K562 (cell line): ENCODE data around the gene RASSF7. TPM values are rescaled to one million over a fixed set of nuclear protein-coding genes. Genes with fewer than 3 reads are reported as not detected.

Source experiments
- ATAC-seq: fragments of 200-7000 bp; cut with Tn5 transposase; 3 replicates; pipeline ENCODE4 v1.9.1; 2020; ENCODE audit warnings: moderate library complexity
- BruUV-seq: library from RNA; stranded (reverse); fragments of 400-500 nt; replicated peaks from 2 replicates; lab custom pipeline; 2021; lab: Mats Ljungman, UMichigan
- CTCF ChIA-PET: fragments of 300-600 bp; formaldehyde crosslinking; extraction: SDS; loops from one replicate; lab custom pipeline; 2021; ENCODE audit warnings: low intra/inter-chr PET ratio; lab: Yijun Ruan, JAX
- POLR2A ChIA-PET: fragments of 300-600, 350-650 bp; sonication (Branson Sonifier 250); formaldehyde crosslinking; extraction: SDS; loops from one replicate; lab custom pipeline; 2021; ENCODE audit warnings: antibody characterized with exemption, inconsistent platforms; lab: Yijun Ruan, JAX
- DNase-seq, 4 experiments: peaks; one replicate each; pipeline versions ENCODE4 v3.0.0 to v3.0.0-alpha.2; 2011 to 2018; ENCODE audit warnings: low spot score in 3 of 4, mixed read lengths in 3 of 4; ENCODE audit errors: extremely low read depth in 1 of 4
- FAIRE-seq: peaks from 2 replicates; lab custom pipeline; 2011; peaks lifted over from hg19 to GRCh38; lab: Jason Lieb, UNC
- H2AFZ ChIP-seq: 2 replicates; pipeline ENCODE4 v1.6.0; 2011; ENCODE audit warnings: low read depth, low read length, control low read depth, inconsistent platforms
- H3K27ac ChIP-seq: fragments of 200-600 bp; 3 replicates; pipeline ENCODE4 v1.8.0; 2011; ENCODE audit warnings: low read depth, mild to moderate bottlenecking, control low read depth, inconsistent platforms, low read length, moderate library complexity, mixed read lengths; ENCODE audit errors: extremely low read depth
- H3K27me3 ChIP-seq, 2 experiments: fragments of 300-600 bp in 1 of 2; 2 replicates in 1 of 2; 3 replicates in 1 of 2; pipeline versions ENCODE4 v1.6.0 to v1.8.0; 2011; ENCODE audit warnings: inconsistent platforms in 2 of 2, low read length in 2 of 2, mild to moderate bottlenecking in 1 of 2, mixed read lengths in 1 of 2, moderate library complexity in 1 of 2; ENCODE audit not compliant: control insufficient read depth in 2 of 2, insufficient read depth in 2 of 2
- H3K36me3 ChIP-seq: fragments of 300-600 bp; 3 replicates; pipeline ENCODE4 v1.8.0; 2011; ENCODE audit warnings: mild to moderate bottlenecking, low read length, inconsistent platforms; ENCODE audit not compliant: control insufficient read depth, insufficient read depth
- H3K4me1 ChIP-seq, 2 experiments: fragments of 200-600 bp in 1 of 2; replicated peaks in 1 of 2; 2 replicates in 1 of 2; 3 replicates in 1 of 2; pipeline versions ENCODE4 v1.5.1 to v1.8.0; 2011; ENCODE audit warnings: inconsistent platforms in 2 of 2, low read length in 2 of 2, mild to moderate bottlenecking in 1 of 2, mixed read lengths in 1 of 2, moderate library complexity in 1 of 2; ENCODE audit not compliant: control insufficient read depth in 2 of 2, insufficient read depth in 2 of 2
- H3K4me2 ChIP-seq: 2 replicates; pipeline ENCODE4 v1.6.1; 2011; ENCODE audit warnings: low read length, control low read depth, inconsistent platforms, mixed read lengths; ENCODE audit not compliant: insufficient read depth
- H3K4me3 ChIP-seq: fragments of 200-600 bp; sonication (generic), shearing (Covaris generic); 2 replicates; pipeline ENCODE4 v1.5.1; 2016; ENCODE audit warnings: control low read depth, inconsistent platforms
- H3K79me2 ChIP-seq: fragments of 200-600 bp; 3 replicates; pipeline ENCODE4 v1.8.0; 2011; ENCODE audit warnings: low read length, inconsistent platforms; ENCODE audit not compliant: control insufficient read depth, insufficient read depth
- H3K9ac ChIP-seq, 2 experiments: 2 replicates each; pipeline versions ENCODE4 v1.6.0 to v1.6.1; 2011; ENCODE audit warnings: low read depth in 2 of 2, low read length in 2 of 2, control low read depth in 1 of 2, inconsistent platforms in 1 of 2, mild to moderate bottlenecking in 1 of 2, mixed read lengths in 1 of 2; ENCODE audit not compliant: insufficient read depth in 1 of 2
- H3K9me1 ChIP-seq: one replicate; pipeline ENCODE4 v1.6.0; 2011; ENCODE audit warnings: inconsistent platforms, mild to moderate bottlenecking, low read length, moderate library complexity; ENCODE audit not compliant: control insufficient read depth, insufficient read depth
- H3K9me3 ChIP-seq: replicated peaks from 2 replicates; pipeline ENCODE4 v1.5.1; 2011; ENCODE audit warnings: low read depth, low read length, inconsistent platforms; ENCODE audit not compliant: control insufficient read depth, insufficient read depth
- H4K20me1 ChIP-seq: replicated peaks from 2 replicates; pipeline ENCODE4 v1.6.1; 2011; ENCODE audit warnings: low read length, inconsistent platforms, mixed read lengths; ENCODE audit not compliant: control insufficient read depth, insufficient read depth
- DNMT1 ChIP-seq: fragments of 450-650 bp; IDR thresholded peaks from 2 replicates; pipeline ENCODE4 v1.6.1; 2016; ENCODE audit warnings: antibody characterized with exemption, mild to moderate bottlenecking
- ETS1 ChIP-seq: conservative IDR thresholded peaks from 2 replicates; pipeline ENCODE4 v1.6.1; 2011; ENCODE audit warnings: low read depth, mild to moderate bottlenecking, low read length; ENCODE audit not compliant: control insufficient read depth
- GTF2F1 ChIP-seq: IDR thresholded peaks from 2 replicates; pipeline ENCODE4 v1.6.1; 2011; ENCODE audit warnings: low read depth, low read length, improper control_type of control experiment
- HDAC8 ChIP-seq: fragments of 450-650 bp; IDR thresholded peaks from 2 replicates; pipeline ENCODE4 v1.6.1; 2016; ENCODE audit warnings: mild to moderate bottlenecking, missing genetic modification characterization, moderate library complexity, missing compliant biosample characterization
- ILK ChIP-seq: fragments of 450-650 bp; IDR thresholded peaks from 2 replicates; pipeline ENCODE4 v1.6.1; 2016; ENCODE audit warnings: missing genetic modification characterization, low read depth, mild to moderate bottlenecking, missing compliant biosample characterization, moderate library complexity, borderline replicate concordance
- KLF10 ChIP-seq: fragments of 250-450 bp; sonication (Bioruptor Pico); IDR thresholded peaks from 2 replicates; pipeline ENCODE4 v1.6.1; 2021; ENCODE audit warnings: matching md5 sums
- MCM7 ChIP-seq, 2 experiments: fragments of 450-650 bp; IDR thresholded peaks; 2 replicates each; pipeline ENCODE4 v1.6.1; 2016 to 2018
- SMARCB1 ChIP-seq: IDR thresholded peaks from 2 replicates; pipeline ENCODE4 v1.6.1; 2011; ENCODE audit warnings: improper control_type of control experiment, low read depth; ENCODE audit not compliant: insufficient read length
- TFAP4 ChIP-seq: sonication (generic); formaldehyde crosslinking; IDR thresholded peaks from 2 replicates; pipeline ENCODE4 v1.8.0; 2022; ENCODE audit warnings: missing genetic modification reagents, mild to moderate bottlenecking, moderate library complexity, borderline replicate concordance
- TOE1 ChIP-seq, 2 experiments: fragments of 450-650 bp in 1 of 2; sonication (generic) in 1 of 2; formaldehyde crosslinking in 1 of 2; IDR thresholded peaks; 2 replicates each; pipeline versions ENCODE4 v1.7.1 to v1.8.0; 2016 to 2022; ENCODE audit warnings: borderline replicate concordance in 2 of 2, mild to moderate bottlenecking in 2 of 2, antibody characterized with exemption in 1 of 2, inconsistent platforms in 1 of 2, low read depth in 1 of 2, missing genetic modification reagents in 1 of 2, moderate library complexity in 1 of 2
- ZNF583 ChIP-seq: fragments of 250-450 bp; sonication (Bioruptor Pico); IDR thresholded peaks from 2 replicates; pipeline ENCODE4 v1.4.0; 2020
- ZNF639 ChIP-seq, 2 experiments: fragments of 200-800 bp in 1 of 2; sonication (Bioruptor generic) in 1 of 2; sonication (generic) in 1 of 2; formaldehyde crosslinking in 1 of 2; IDR thresholded peaks in 1 of 2; conservative IDR thresholded peaks in 1 of 2; 2 replicates each; pipeline versions ENCODE4 v1.5.0 to v1.6.1; 2016 to 2020; ENCODE audit warnings: missing compliant biosample characterization in 1 of 2, missing genetic modification characterization in 1 of 2, missing genetic modification reagents in 1 of 2
- ZNF79 ChIP-seq: fragments of 250-450 bp; sonication (Bioruptor Pico); IDR thresholded peaks from 2 replicates; pipeline ENCODE4 v1.4.0; 2020; ENCODE audit warnings: low read depth, mild to moderate bottlenecking, moderate library complexity
- WGBS: fragments of 100-300 bp; shearing (Covaris generic); methylation state at CpG from one replicate; pipeline ENCODE4 v1.1.6; 2016; ENCODE audit warnings: low coverage, mixed read lengths; ENCODE audit not compliant: insufficient coverage; ENCODE audit errors: missing lambda C conversion rate; 5-methylcytosine and 5-hydroxymethylcytosine counted together
- in situ Hi-C: fragments of 300-500 bp; cut with MboI; formaldehyde crosslinking; loops from 4 replicates; pipeline ENCODE4 v1.15.0; 2018; ENCODE audit warnings: inconsistent platforms, mixed read lengths
- intact Hi-C: fragments of 100-400 bp; cut with micrococcal nuclease; formaldehyde crosslinking; loops from 2 replicates; pipeline ENCODE4 v1.14.2; 2022
- polyA plus RNA-seq, 8 experiments: library from polyadenylated mRNA; depleted of rRNA in 4 of 8; stranded (reverse) in 5 of 8; unstranded in 3 of 8; fragments of >200 nt; fragmentation: Nextera tagmentation in 2 of 8; fragmentation: Illumina TruSeq in 1 of 8; extraction: Ambion mirVana in 2 of 8; extraction: Trizol in 1 of 8; gene quantifications; 2 replicates each; pipeline versions ENCODE4 v1.2.1 to v1.2.3, GENCODE V29; 2011 to 2014; ENCODE audit warnings: inconsistent platforms in 1 of 8, missing spikeins in 1 of 8
- total RNA-seq, 7 experiments: library from RNA; depleted of rRNA in 6 of 7; stranded (reverse); fragments of >200 nt in 6 of 7; fragmentation: Illumina TruSeq in 2 of 7; extraction: Trizol in 2 of 7; gene quantifications; 2 replicates each; pipeline versions ENCODE4 v1.2.1 to v1.2.3, GENCODE V29; 2011 to 2021; ENCODE audit warnings: low replicate concordance in 1 of 7

The RASSF7 gene
- total and polyA plus RNA-seq, 9 of the 15 experiments (the other 6 are each of a cell fraction or from before 2014, with no cell fraction given) = 0.41 to 45.2 (median 18.6) TPM

- TF ChIP-seq ZNF79 (CRISPR knock-in tag) (no peak), HDAC8 (no peak), KLF10 (CRISPR knock-in tag) (no peak), GTF2F1 (no peak)
- TF ChIP-seq, all 486 proteins: peak for 0
These were observed 11.8 kb upstream of the RASSF7 start (continued) for GRCh38 chr11:548700-549603.

- Histone ChIP-seq H3K27ac (no peak overlapping the region), H3K9me1 (no peaks in the 10 kb centered on the region), H3K9me3 (no peaks in the 10 kb centered on the region), H3K79me2 (no peaks in the 10 kb centered on the region), H3K4me3 (no peak overlapping the region), H2AFZ (no peak overlapping the region), H3K4me1 (peaks cover 13 to 68% of the 10 kb centered on the region in 2 experiments; a peak in 4 of 5 replicates), H3K4me2 (no peak overlapping the region)
- ATAC-seq (no peak), DNase-seq (no peak)
- CTCF ChIA-PET = no interaction called here
- 77% methylated on average over 18 of the region's 25 CpGs for WGBS
- intact Hi-C loops = loop anchor here (5.0 to 10.0 kb wide), 3 partner anchors 65 to 177 kb away; partner anchors contain the start of genes DEAF1, IRF7 and TMEM80
- in situ Hi-C loops = no loop called here
- POLR2A ChIA-PET = interaction anchor here (0.6 to 2.1 kb wide), 5 partner anchors 9 to 592 kb away, joined by 3 to 8 read pairs (median 5); partner anchors contain the start of genes LMNTD2 and RASSF7
- BruUV-seq = no TSS peak
- TF ChIP-seq SMARCB1 (no peak), ILK (tag) (no peak), DNMT1 (no peak), ZNF583 (no peak), TOE1 (IDR thresholded peaks at IDR 0.05; ENCODE audit: borderline replicate concordance) (no peak), TOE1 (CRISPR knock-in tag; IDR thresholded peaks at IDR 0.05; ENCODE audit: borderline replicate concordance, low read depth) (no peak), MCM7 (IDR thresholded peaks at IDR 0.05) (no peak), TFAP4 (CRISPR knock-in tag) (no peak), ETS1 (no peak), ZNF639 (CRISPR knock-in tag; conservative IDR thresholded peaks at IDR 0.05 in 1 of 2, IDR thresholded peaks at IDR 0.05 in 1 of 2) (no peak)
- TF ChIP-seq, all 486 proteins: peak for 0
- no peaks in the 10 kb centered on the region for H4K20me1 ChIP-seq
- H3K9ac ChIP-seq = peak overlapping the region in 1 of 2 experiments; percentile 76; a peak in 2 of 4 replicates
- no peak for FAIRE-seq
- H3K27me3 ChIP-seq = no peaks in the 10 kb centered on the region
- H3K36me3 ChIP-seq = no peaks in the 10 kb centered on the region
These were observed 10.6 kb upstream of the RASSF7 start for GRCh38 chr11:550021-550745.
